Fibroblast of villous mesenchyme (primary cell): ENCODE results near the gene DDX6. TPM values are rescaled to one million over a fixed set of nuclear protein-coding genes. Genes with fewer than 3 reads are reported as not detected.

Source experiments
- DNase-seq: peaks from one replicate; pipeline ENCODE4 v3.0.0-alpha.2; 2010; ENCODE audit warnings: low read depth
- H3K4me3 ChIP-seq: 2 replicates; pipeline ENCODE4 v1.5.1; 2011; ENCODE audit warnings: low read depth, mild to moderate bottlenecking, low read length
- CTCF ChIP-seq: IDR thresholded peaks from 2 replicates; pipeline ENCODE4 v1.5.1; 2012; ENCODE audit warnings: low read depth, mild to moderate bottlenecking, low read length; ENCODE audit not compliant: insufficient read depth
- total RNA-seq: library from RNA; depleted of rRNA; stranded (reverse); fragments of >200 nt; gene quantifications from 2 replicates; pipeline ENCODE4 v1.2.3, GENCODE V29; 2012

The DDX6 gene
- total RNA-seq, 1 donor = 132 TPM

- no peak for DNase-seq
- no peak overlapping the region for H3K4me3 ChIP-seq
- TF ChIP-seq CTCF = no peak
Measured at GRCh38 chr11:118807800-118808778, 17.1 kb upstream of the DDX6 start.

GRCh38 chr11:118806400-118806799, 15.4 kb upstream of the DDX6 start:
- no peak overlapping the region for H3K4me3 ChIP-seq
- no peak for TF ChIP-seq CTCF
- DNase-seq = no peak

- no peak for TF ChIP-seq CTCF
- no peak for DNase-seq
- no peak overlapping the region for H3K4me3 ChIP-seq
Measured at GRCh38 chr11:118804094-118804493, 13.1 kb upstream of the DDX6 start.

GRCh38 chr11:118799372-118799771, 8.4 kb upstream of the DDX6 start:
- no peak for DNase-seq
- no peak for TF ChIP-seq CTCF
- H3K4me3 ChIP-seq = no peak overlapping the region

GRCh38 chr11:118797510-118797909, 6.5 kb upstream of the DDX6 start:
- H3K4me3 ChIP-seq = no peak overlapping the region

GRCh38 chr11:118792570-118793124, 1.7 kb upstream of the DDX6 start:
- peak overlapping the region; percentile 93 for H3K4me3 ChIP-seq
- TF ChIP-seq CTCF = no peak
- peak; percentile 92 for DNase-seq

More at GRCh38 chr11:118797510-118797909, 6.5 kb upstream of the DDX6 start:
- no peak for TF ChIP-seq CTCF
- DNase-seq = no peak
